Suprapubic skin (tissue), 4 donors: ENCODE results near the gene SULF2. TPM values are rescaled to one million over a fixed set of nuclear protein-coding genes. Genes with fewer than 3 reads are reported as not detected.

Experiments
- DNase-seq, 2 donors: peaks; one replicate each; pipeline ENCODE4 v3.0.0-alpha.2; 2019; ENCODE audit warnings: low spot score in 2 of 2
- H3K27ac ChIP-seq: fragments of 200-600 bp; sonication (generic); one replicate; pipeline ENCODE4 v1.5.1; 2019
- H3K27me3 ChIP-seq: fragments of 200-600 bp; sonication (generic); one replicate; pipeline ENCODE4 v1.5.1; 2019
- H3K36me3 ChIP-seq: fragments of 200-600 bp; sonication (generic); one replicate; pipeline ENCODE4 v1.5.1; 2019
- H3K4me1 ChIP-seq: fragments of 200-600 bp; sonication (generic); one replicate; pipeline ENCODE4 v1.5.1; 2019
- H3K4me3 ChIP-seq: fragments of 200-600 bp; sonication (generic); one replicate; pipeline ENCODE4 v1.5.1; 2019; ENCODE audit warnings: mild to moderate bottlenecking
- H3K9me3 ChIP-seq: fragments of 200-600 bp; sonication (generic); one replicate; pipeline ENCODE4 v1.5.1; 2019
- CTCF ChIP-seq, 2 donors: fragments of 200-600 bp in 1 of 2; fragments of 450-650 bp in 1 of 2; sonication (generic) in 1 of 2; IDR thresholded peaks; one replicate each; pipeline ENCODE4 v1.5.1; 2016 to 2019; ENCODE audit warnings: antibody characterized with exemption in 2 of 2, mild to moderate bottlenecking in 1 of 2, moderate library complexity in 1 of 2
- EP300 ChIP-seq: sonication (generic); formaldehyde crosslinking; IDR thresholded peaks from one replicate; pipeline ENCODE4 v1.6.1; 2017; ENCODE audit warnings: antibody characterized with exemption
- POLR2A ChIP-seq, 2 donors: fragments of 450-650 bp; IDR thresholded peaks; one replicate each; pipeline ENCODE4 v1.6.1; 2017; ENCODE audit warnings: antibody characterized with exemption in 2 of 2, mild to moderate bottlenecking in 2 of 2, moderate library complexity in 2 of 2
- POLR2AphosphoS5 ChIP-seq, 3 donors: sonication (generic); formaldehyde crosslinking; IDR thresholded peaks; one replicate each; pipeline ENCODE4 v1.6.1; 2017; ENCODE audit warnings: antibody characterized with exemption in 3 of 3
- WGBS: methylation state at CpG from one replicate; pipeline ENCODE4 v1.1.5; 2018; 5-methylcytosine and 5-hydroxymethylcytosine counted together
- total RNA-seq, 4 donors: library from RNA; depleted of rRNA; stranded (reverse); fragments of >200 nt; gene quantifications; one replicate each; pipeline ENCODE4 v1.1.0, GENCODE V29; 2016

SULF2 gene
- total RNA-seq, 4 donors from 2014 or later = 28.4 to 95.4 (median 57.5) TPM

DNA sequence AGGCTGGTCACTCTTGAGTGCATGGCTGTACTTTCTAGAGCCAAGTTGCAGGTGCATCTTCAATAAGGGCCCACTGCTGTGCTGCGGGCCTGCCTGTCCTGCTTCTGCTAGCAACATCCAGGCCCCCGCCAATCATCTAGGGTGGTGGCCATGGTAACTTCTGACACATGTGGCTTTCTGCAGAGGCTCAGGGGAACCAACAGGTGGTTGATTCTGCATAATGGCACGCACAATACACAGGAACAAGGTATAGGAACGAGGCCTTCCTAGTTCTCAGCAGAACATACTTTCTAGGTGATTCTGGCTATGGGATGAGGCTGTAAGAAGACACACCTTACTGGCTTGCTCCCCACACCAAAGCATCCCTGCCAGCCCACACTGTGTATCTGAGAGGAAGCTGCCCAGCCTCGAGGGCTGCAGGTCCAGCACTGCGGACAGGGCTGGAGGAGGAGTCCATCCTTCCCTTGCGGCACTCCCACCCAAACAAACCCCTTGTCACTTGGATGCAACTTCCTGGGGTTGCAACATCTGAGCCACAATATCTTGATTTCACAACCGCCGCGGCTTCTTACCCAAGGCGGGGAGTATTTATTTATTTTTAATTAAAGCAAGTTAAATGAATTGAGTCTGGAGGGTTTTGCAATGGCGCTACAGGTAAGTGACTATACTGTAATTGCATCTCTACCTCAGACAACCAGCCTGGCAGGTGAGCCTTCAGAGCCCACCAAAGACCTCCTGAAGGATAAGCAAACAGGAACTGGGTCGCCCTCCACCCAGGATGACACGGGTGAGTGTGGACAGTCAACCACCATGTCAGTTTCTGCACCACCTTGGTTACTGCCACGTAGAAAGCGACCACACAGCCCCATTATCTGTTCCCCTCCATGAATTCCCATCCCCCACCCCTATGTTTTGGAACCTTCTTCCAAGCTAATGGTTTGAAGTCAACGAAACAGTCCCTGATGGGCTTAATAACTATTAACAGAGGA is 49.6 kb downstream of the SULF2 start:
- no peak for DNase-seq
- Histone ChIP-seq H3K4me1 (no peaks in the 10 kb centered on the region), H3K9me3 (no peaks in the 10 kb centered on the region), H3K27ac (no peak overlapping the region), H3K27me3 (no peaks in the 10 kb centered on the region), H3K36me3 (peaks cover 18% of the 10 kb centered on the region), H3K4me3 (no peak overlapping the region)
- 79% methylated on average over 17 of the region's 17 CpGs for WGBS
- TF ChIP-seq CTCF (IDR thresholded peaks at IDR 0.05) (no peak), POLR2A (IDR thresholded peaks at IDR 0.05) (no peak), EP300 (no peak), POLR2AphosphoS5 (IDR thresholded peaks at IDR 0.05) (peak in 1 of 3 donors; percentile 61)

- H3K9me3 ChIP-seq = no peaks in the 10 kb centered on the region
- no peak for DNase-seq
- H3K36me3 ChIP-seq = peaks cover 18% of the 10 kb centered on the region
- H3K27me3 ChIP-seq = no peaks in the 10 kb centered on the region
- no peak for TF ChIP-seq POLR2AphosphoS5 (IDR thresholded peaks at IDR 0.05)
- no peak for TF ChIP-seq EP300
- TF ChIP-seq POLR2A (IDR thresholded peaks at IDR 0.05) = no peak
- no peak for TF ChIP-seq CTCF (IDR thresholded peaks at IDR 0.05)
- no peak overlapping the region for H3K4me3 ChIP-seq
- WGBS = 100% methylated on average over 2 of the region's 2 CpGs
- H3K4me1 ChIP-seq = no peaks in the 10 kb centered on the region
- no peak overlapping the region for H3K27ac ChIP-seq
Measured at GRCh38 chr20:47734870-47735269, 50.4 kb downstream of the SULF2 start.

- Histone ChIP-seq H3K4me1 (no peaks in the 10 kb centered on the region), H3K27ac (no peak overlapping the region), H3K27me3 (no peaks in the 10 kb centered on the region), H3K4me3 (no peak overlapping the region), H3K9me3 (no peaks in the 10 kb centered on the region), H3K36me3 (peaks cover 18% of the 10 kb centered on the region)
- no peak for DNase-seq
- 76% methylated on average over 4 of the region's 4 CpGs for WGBS
- TF ChIP-seq POLR2A (IDR thresholded peaks at IDR 0.05) (no peak), EP300 (no peak), CTCF (IDR thresholded peaks at IDR 0.05) (no peak), POLR2AphosphoS5 (IDR thresholded peaks at IDR 0.05) (no peak)
Measured at GRCh38 chr20:47733892-47734291, 51.4 kb downstream of the SULF2 start.

DNA sequence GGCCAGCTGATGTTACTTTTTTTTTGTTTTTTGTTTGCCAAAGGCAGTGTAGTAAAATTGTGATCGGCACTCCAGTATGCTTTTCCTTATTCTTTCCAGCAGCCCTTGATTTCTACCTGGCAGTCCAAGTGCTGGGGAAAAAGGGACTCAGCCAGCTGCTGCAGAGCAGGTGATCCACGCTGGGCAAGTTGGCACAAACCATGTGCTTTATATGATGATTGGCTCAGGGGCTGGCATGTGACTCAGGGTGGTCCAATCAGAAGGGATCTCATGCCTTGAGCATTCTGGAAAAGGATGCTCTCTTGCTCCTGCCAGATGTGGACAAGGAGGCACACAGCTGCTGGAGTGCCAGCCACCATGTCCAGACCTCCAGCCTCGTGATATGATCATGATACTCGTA is 54.5 kb downstream of the SULF2 start:
- DNase-seq = no peak
- Histone ChIP-seq H3K27ac (no peak overlapping the region), H3K27me3 (no peaks in the 10 kb centered on the region), H3K4me3 (no peak overlapping the region), H3K4me1 (no peaks in the 10 kb centered on the region), H3K36me3 (peaks cover 13% of the 10 kb centered on the region), H3K9me3 (no peaks in the 10 kb centered on the region)
- 66% methylated on average over 4 of the region's 4 CpGs for WGBS
- TF ChIP-seq EP300 = no peak
- TF ChIP-seq CTCF (IDR thresholded peaks at IDR 0.05) = no peak
- no peak for TF ChIP-seq POLR2A (IDR thresholded peaks at IDR 0.05)
- TF ChIP-seq POLR2AphosphoS5 (IDR thresholded peaks at IDR 0.05) = no peak

DNA sequence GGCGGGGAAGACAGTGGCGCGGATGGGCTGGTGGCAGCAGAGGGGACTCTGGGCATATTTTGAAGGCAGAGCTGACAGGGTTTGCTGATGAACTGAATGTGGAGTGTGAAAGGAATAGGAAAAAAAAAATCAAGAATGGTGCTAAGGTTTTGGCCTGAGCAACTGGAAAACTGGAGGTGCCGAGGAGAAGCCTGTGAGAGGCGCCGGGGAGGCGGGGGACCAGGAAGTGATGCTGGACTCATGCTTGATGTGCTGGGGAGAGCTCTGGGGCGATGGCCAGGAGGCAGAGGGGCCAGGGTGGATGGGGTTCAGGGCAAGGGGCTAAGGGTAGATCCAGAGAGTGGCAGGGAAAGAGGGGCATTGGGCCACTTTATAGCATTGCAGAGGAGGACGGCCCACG is 55.8 kb downstream of the SULF2 start:
- H3K9me3 ChIP-seq = no peaks in the 10 kb centered on the region
- no peaks in the 10 kb centered on the region for H3K4me1 ChIP-seq
- 93% methylated on average over 10 of the region's 10 CpGs for WGBS
- no peak for DNase-seq
- no peak overlapping the region for H3K27ac ChIP-seq
- no peaks in the 10 kb centered on the region for H3K27me3 ChIP-seq
- H3K36me3 ChIP-seq = peaks cover 6% of the 10 kb centered on the region
- no peak for TF ChIP-seq POLR2A (IDR thresholded peaks at IDR 0.05)
- no peak for TF ChIP-seq CTCF (IDR thresholded peaks at IDR 0.05)
- no peak for TF ChIP-seq EP300
- no peak for TF ChIP-seq POLR2AphosphoS5 (IDR thresholded peaks at IDR 0.05)
- no peak overlapping the region for H3K4me3 ChIP-seq
